Eye (tissue), 1 donor: Measurements from ENCODE around the gene ADAM19.
A peak's percentile ranks its signal among the peaks of the same experiment; 100 is the strongest.

Experiments used
- DNase-seq: peaks from one replicate; pipeline ENCODE4 v3.0.0-alpha.2; 2015

ADAM19 gene

GRCh38 chr5:157481666-157482065 lies 93.9 kb downstream of the ADAM19 start:
- DNase-seq = no peak

GRCh38 chr5:157481265-157481664 lies 94.3 kb downstream of the ADAM19 start:
- no peak for DNase-seq

GRCh38 chr5:157479612-157480510 lies 95.7 kb downstream of the ADAM19 start:
- DNase-seq = no peak

GRCh38 chr5:157479166-157479565 lies 96.4 kb downstream of the ADAM19 start:
- DNase-seq = no peak

GRCh38 chr5:157478726-157479125 lies 96.8 kb downstream of the ADAM19 start:
- DNase-seq = no peak

GRCh38 chr5:157477814-157478494 lies 97.6 kb downstream of the ADAM19 start:
- DNase-seq = no peak

GRCh38 chr5:157476702-157477408 lies 98.7 kb downstream of the ADAM19 start:
- DNase-seq = peak; percentile 89

- DNase-seq = no peak
Measured at GRCh38 chr5:157475432-157475831, 100.1 kb downstream of the ADAM19 start.

- DNase-seq = no peak
Measured at GRCh38 chr5:157473383-157474320, 101.9 kb downstream of the ADAM19 start.

GRCh38 chr5:157471709-157472108 lies 103.9 kb downstream of the ADAM19 start:
- DNase-seq = no peak

GRCh38 chr5:157470631-157471030 lies 104.9 kb downstream of the ADAM19 start:
- DNase-seq = no peak

GRCh38 chr5:157469687-157470086 lies 105.9 kb downstream of the ADAM19 start:
- no peak for DNase-seq

- no peak for DNase-seq
Measured at GRCh38 chr5:157469073-157469472, 106.5 kb downstream of the ADAM19 start.

GRCh38 chr5:157468293-157468965 lies 107.1 kb downstream of the ADAM19 start:
- no peak for DNase-seq

GRCh38 chr5:157464519-157465171 lies 110.9 kb downstream of the ADAM19 start:
- DNase-seq = no peak

- no peak for DNase-seq
Measured at GRCh38 chr5:157463621-157464518, 111.7 kb downstream of the ADAM19 start.

- no peak for DNase-seq
Measured at GRCh38 chr5:157463081-157463480, 112.5 kb downstream of the ADAM19 start.

- no peak for DNase-seq
Measured at GRCh38 chr5:157460921-157461792, 114.4 kb downstream of the ADAM19 start.
